ENCODE measurements around the gene HSD17B11. TPM values are rescaled to one million over a fixed set of nuclear protein-coding genes. Genes with fewer than 3 reads are reported as not detected.

HSD17B11 gene
- total and polyA plus RNA-seq, 2 donors (not counting 1 experiment from before 2014, with no cell fraction given), result 60.5 to 64.1 TPM

- no peak overlapping the region for H2AFZ ChIP-seq (ENCODE audit: low read length)
Measured at GRCh38 chr4:87327136-87327535, 63.9 kb downstream of the HSD17B11 start.

GRCh38 chr4:87326460-87326859 is 64.5 kb downstream of the HSD17B11 start:
- no peak overlapping the region for H2AFZ ChIP-seq (ENCODE audit: low read length)
- H3K27ac ChIP-seq (ENCODE audit: insufficient read depth, low read length), result no peak overlapping the region
- no peaks in the 10 kb centered on the region for H4K20me1 ChIP-seq (ENCODE audit: control insufficient read depth, extremely low read depth, insufficient read depth, low read length)
- no peaks in the 10 kb centered on the region for H3K79me2 ChIP-seq (ENCODE audit: control insufficient read depth, insufficient read depth, low read length)
- no peaks in the 10 kb centered on the region for H3K9me3 ChIP-seq (ENCODE audit: control insufficient read depth, insufficient read depth, low read depth, low read length)
- DNase-seq (ENCODE audit: low read depth in 2 of 2), result no peak
- no peaks in the 10 kb centered on the region for H3K36me3 ChIP-seq (ENCODE audit: control insufficient read depth, insufficient read depth, low read length)
- no peak overlapping the region for H3K4me2 ChIP-seq (ENCODE audit: extremely low read depth, insufficient read depth, low read length)
- no peaks in the 10 kb centered on the region for H3K4me1 ChIP-seq (ENCODE audit: control insufficient read depth, extremely low read depth, insufficient read depth, low read length)
- H3K9ac ChIP-seq (ENCODE audit: insufficient read depth, low read length), result no peak overlapping the region
- H3K4me3 ChIP-seq (replicated peaks in 1 of 4; ENCODE audit: control extremely low read depth in 1 of 4, insufficient read depth in 1 of 4, low read depth in 3 of 4, low read length in 4 of 4), result no peak overlapping the region
- H3K27me3 ChIP-seq (ENCODE audit: control insufficient read depth, insufficient read depth, low read length), result no peaks in the 10 kb centered on the region
- TF ChIP-seq CTCF (conservative IDR thresholded peaks at IDR 0.05 in 1 of 2, IDR thresholded peaks at IDR 0.05 in 1 of 2; ENCODE audit: low read depth in 1 of 2, low read length in 2 of 2) (no peak), EZH2 (IDR thresholded peaks at IDR 0.05; ENCODE audit: low read length, missing control alignments) (no peak)

More at GRCh38 chr4:87327136-87327535, 63.9 kb downstream of the HSD17B11 start:
- TF ChIP-seq CTCF (conservative IDR thresholded peaks at IDR 0.05 in 1 of 2, IDR thresholded peaks at IDR 0.05 in 1 of 2; ENCODE audit: low read depth in 1 of 2, low read length in 2 of 2) (no peak), EZH2 (IDR thresholded peaks at IDR 0.05; ENCODE audit: low read length, missing control alignments) (no peak)
- no peak overlapping the region for H3K4me3 ChIP-seq (replicated peaks in 1 of 4; ENCODE audit: control extremely low read depth in 1 of 4, insufficient read depth in 1 of 4, low read depth in 3 of 4, low read length in 4 of 4)
- H3K9me3 ChIP-seq (ENCODE audit: control insufficient read depth, insufficient read depth, low read depth, low read length), result no peaks in the 10 kb centered on the region
- no peaks in the 10 kb centered on the region for H3K27me3 ChIP-seq (ENCODE audit: control insufficient read depth, insufficient read depth, low read length)
- H4K20me1 ChIP-seq (ENCODE audit: control insufficient read depth, extremely low read depth, insufficient read depth, low read length), result no peaks in the 10 kb centered on the region
- H3K4me2 ChIP-seq (ENCODE audit: extremely low read depth, insufficient read depth, low read length), result no peak overlapping the region
- H3K4me1 ChIP-seq (ENCODE audit: control insufficient read depth, extremely low read depth, insufficient read depth, low read length), result no peaks in the 10 kb centered on the region
- no peak overlapping the region for H3K27ac ChIP-seq (ENCODE audit: insufficient read depth, low read length)
- no peaks in the 10 kb centered on the region for H3K36me3 ChIP-seq (ENCODE audit: control insufficient read depth, insufficient read depth, low read length)
- DNase-seq (ENCODE audit: low read depth in 2 of 2), result no peak
- H3K79me2 ChIP-seq (ENCODE audit: control insufficient read depth, insufficient read depth, low read length), result no peaks in the 10 kb centered on the region
- no peak overlapping the region for H3K9ac ChIP-seq (ENCODE audit: insufficient read depth, low read length)

GRCh38 chr4:87322754-87323153 is 68.2 kb downstream of the HSD17B11 start, which contains the start of gene HSD17B13:
Gene HSD17B13 (minus strand): TSS chr4:87322882. CDS start chr4:87322841, 41 bp downstream.
- H3K4me1 ChIP-seq (ENCODE audit: control insufficient read depth, extremely low read depth, insufficient read depth, low read length), result no peaks in the 10 kb centered on the region
- TF ChIP-seq EZH2 (IDR thresholded peaks at IDR 0.05; ENCODE audit: low read length, missing control alignments), result no peak
- TF ChIP-seq CTCF (conservative IDR thresholded peaks at IDR 0.05 in 1 of 2, IDR thresholded peaks at IDR 0.05 in 1 of 2; ENCODE audit: low read depth in 1 of 2, low read length in 2 of 2), result no peak
- H3K36me3 ChIP-seq (ENCODE audit: control insufficient read depth, insufficient read depth, low read length), result no peaks in the 10 kb centered on the region
- DNase-seq (ENCODE audit: low read depth in 2 of 2), result no peak
- H2AFZ ChIP-seq (ENCODE audit: low read length), result no peak within 1 kb of the TSS
- H3K4me2 ChIP-seq (ENCODE audit: extremely low read depth, insufficient read depth, low read length), result no peak within 1 kb of the TSS
- H3K27me3 ChIP-seq (ENCODE audit: control insufficient read depth, insufficient read depth, low read length), result no peaks in the 10 kb centered on the region
- no peak within 1 kb of the TSS for H3K27ac ChIP-seq (ENCODE audit: insufficient read depth, low read length)
- no peaks in the 10 kb centered on the region for H4K20me1 ChIP-seq (ENCODE audit: control insufficient read depth, extremely low read depth, insufficient read depth, low read length)
- H3K79me2 ChIP-seq (ENCODE audit: control insufficient read depth, insufficient read depth, low read length), result no peaks in the 10 kb centered on the region
- H3K4me3 ChIP-seq (replicated peaks in 1 of 4; ENCODE audit: control extremely low read depth in 1 of 4, insufficient read depth in 1 of 4, low read depth in 3 of 4, low read length in 4 of 4), result no peak within 1 kb of the TSS
- no peaks in the 10 kb centered on the region for H3K9me3 ChIP-seq (ENCODE audit: control insufficient read depth, insufficient read depth, low read depth, low read length)
- no peak within 1 kb of the TSS for H3K9ac ChIP-seq (ENCODE audit: insufficient read depth, low read length)

Measured in fibroblast of lung (primary cell).